ENCODE measurements around the gene MROH2B. TPM values are rescaled to one million over a fixed set of nuclear protein-coding genes. Genes with fewer than 3 reads are reported as not detected.

Gene MROH2B
- total RNA-seq, 1 donor from 2014 or later: not detected

DNA sequence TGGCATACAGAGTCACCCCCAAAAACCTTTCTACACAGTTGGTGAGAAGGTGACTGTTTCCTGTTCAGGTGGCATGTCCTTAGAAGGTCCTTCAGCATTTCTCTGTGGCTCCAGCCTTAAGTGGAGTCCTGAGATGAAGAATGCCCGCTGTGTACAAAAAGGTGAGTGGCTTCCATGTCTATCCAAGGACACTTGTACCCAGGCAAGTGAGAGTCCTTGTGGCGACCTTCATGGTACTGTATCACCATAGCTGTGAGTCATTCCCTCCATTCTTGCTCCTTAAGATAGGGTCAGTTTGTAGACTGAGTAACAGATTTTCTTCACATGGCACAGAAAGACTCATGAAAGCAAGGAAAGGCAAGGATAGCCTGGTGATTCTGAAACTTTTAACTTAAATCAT, 98.7 kb downstream of the MROH2B start:
- DNase-seq (ENCODE audit: low read depth, low spot score): no peak

DNA sequence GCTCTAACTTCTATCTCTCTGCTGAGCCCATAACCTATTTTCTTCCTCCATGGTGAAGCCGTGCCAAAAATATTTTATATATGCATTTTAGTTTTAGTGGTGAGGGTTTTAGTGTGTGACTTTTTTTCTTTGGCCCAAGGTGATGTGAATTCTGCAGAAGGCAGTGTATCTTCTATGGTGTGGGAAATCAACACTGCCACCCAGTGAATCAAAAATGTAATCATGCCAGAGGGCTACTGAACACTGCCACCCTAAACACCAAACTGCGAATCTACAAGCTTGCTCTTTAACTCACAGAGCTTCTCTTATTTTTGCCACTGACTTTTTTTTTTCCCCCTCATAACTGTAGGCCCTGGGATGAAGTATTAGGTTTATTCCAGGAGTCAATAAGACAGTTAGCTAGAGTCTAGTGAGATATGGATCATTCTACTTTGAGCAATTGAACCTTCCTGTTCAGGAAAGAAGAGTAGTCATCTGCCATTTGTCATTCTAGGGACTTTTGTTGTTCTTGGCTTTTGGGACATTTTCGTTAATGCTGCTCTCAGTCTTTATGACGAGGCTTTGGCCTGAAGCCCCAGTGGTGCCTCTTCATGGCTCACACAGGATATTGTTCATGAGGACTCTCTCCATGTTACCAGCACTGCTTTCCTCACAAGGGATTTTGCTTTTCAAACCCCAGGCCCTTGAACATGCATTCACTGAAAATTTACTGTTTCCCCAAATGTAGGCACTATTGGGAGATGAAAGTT, 108.8 kb downstream of the MROH2B start:
- DNase-seq (ENCODE audit: low read depth, low spot score): no peak

DNA sequence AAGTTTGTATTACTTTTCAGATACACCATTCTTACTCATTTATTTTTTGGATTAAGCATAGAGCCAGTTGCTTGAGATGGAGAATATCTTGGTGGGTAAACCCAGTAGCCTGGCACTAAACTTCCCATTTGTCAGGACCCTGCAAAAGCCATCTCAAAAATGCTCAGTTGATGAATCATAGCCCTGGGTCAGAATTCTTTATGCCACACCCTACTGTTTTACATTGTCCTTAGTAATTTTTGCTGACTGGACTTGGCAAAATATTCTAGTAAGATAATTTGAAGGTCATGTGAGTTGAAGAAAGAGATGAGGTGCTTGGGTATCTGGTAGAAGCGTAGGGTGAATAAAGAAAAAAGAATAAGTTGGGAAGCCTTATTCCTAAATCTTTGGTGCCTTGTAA, 111.1 kb downstream of the MROH2B start:
- DNase-seq (ENCODE audit: low read depth, low spot score): no peak

DNA sequence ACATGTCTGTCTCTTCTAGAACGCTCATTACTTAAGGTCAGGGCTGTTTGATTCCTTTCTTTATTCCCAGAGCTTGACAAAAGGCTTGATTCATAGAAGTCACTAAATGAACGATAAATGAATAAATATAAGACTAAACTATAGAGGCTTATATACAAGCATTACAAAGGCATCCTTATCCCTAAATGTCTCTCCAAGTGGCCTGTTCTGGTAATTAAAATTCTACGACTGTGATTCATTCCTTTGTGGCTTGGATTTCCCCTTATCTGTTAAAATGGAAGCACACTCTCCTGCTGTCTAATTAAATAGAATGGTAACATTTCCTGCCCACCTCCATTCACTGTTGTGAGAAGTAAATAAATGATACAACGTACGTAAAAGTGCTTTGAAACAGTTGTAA, 112.3 kb downstream of the MROH2B start:
- no peak for DNase-seq (ENCODE audit: low read depth, low spot score)

DNA sequence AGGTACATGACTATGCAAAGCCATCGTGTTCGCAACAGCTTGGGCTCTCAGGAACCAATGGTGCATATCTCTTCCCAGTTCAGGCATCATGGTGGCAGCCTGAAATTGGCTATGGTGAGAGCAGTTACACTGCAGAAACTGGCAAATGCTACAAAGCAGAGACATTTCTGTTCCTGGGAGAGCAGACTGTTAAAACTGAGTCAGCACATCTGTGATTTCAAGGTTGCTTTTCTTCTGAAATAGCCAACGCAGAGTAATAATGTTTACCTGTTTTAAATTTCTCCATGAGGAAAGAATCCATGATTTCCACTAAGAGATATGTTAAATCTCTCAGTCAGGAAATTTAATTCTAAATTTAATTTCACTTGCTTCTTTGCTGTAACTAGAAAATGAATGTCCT, 114.1 kb downstream of the MROH2B start:
- no peak for DNase-seq (ENCODE audit: low read depth, low spot score)

DNA sequence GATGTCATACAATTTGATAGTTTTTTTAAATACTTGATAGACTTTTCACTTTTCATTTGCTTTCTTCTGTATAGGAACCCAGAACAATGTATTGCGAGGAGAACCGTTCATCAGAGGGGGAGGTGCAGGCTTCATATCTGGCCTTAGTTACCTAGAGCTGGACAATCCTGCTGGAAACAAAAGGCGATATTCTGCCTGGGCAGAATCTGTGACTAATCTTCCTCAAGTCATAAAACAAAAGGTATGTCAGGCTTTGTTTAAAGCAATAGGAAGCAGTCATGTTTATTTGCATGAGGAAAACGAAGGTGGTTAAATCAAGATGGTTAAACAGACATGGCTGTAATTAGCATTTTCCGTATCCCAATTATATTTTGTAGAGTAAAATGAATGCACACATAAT, 115.8 kb downstream of the MROH2B start:
- no peak for DNase-seq (ENCODE audit: low read depth, low spot score)

Other genes starting within 250 kb of the MROH2B start
- gene RPL37, start 236.1 kb downstream of the MROH2B start, total RNA-seq: 1,544 and 2,625 TPM in 2 replicates
- gene CARD6, start 230.0 kb downstream of the MROH2B start, total RNA-seq: 29.5 and 37.9 TPM in 2 replicates
- 1.2 and 7.7 TPM in 2 replicates for gene C7, start 161.8 kb downstream of the MROH2B start, total RNA-seq
- 0.04 TPM in 1 of 2 replicates, not detected in the other for gene C6, start 142.2 kb upstream of the MROH2B start, total RNA-seq